Stimulated activated naive CD8-positive, alpha-beta T cell treated with anti-CD3 and anti-CD28 coated beads, Interleukin-15, Interleukin-2, amounts not matched to agents 100 U/mL and 50 U/mL, for 24 hours (primary cell): ENCODE results near the gene LRRC63.
"Not testable (repeated sequence)": the region's sequence is repeated elsewhere in the genome, so short reads cannot be mapped to it uniquely, and the experiment has no call there.

Experiments
- ATAC-seq: fragments of 150-1000 bp; cut with Tn5 transposase; one replicate; pipeline ENCODE4 v1.10.0; 2021
- DNase-seq: peaks from one replicate; pipeline ENCODE4 v3.0.0; 2021

LRRC63 gene

GRCh38 chr13:46211483-46212351, at the start of gene LRRC63:
Gene LRRC63 (plus strand): TSS chr13:46211928. CDS start chr13:46213035, 1,107 bp downstream.
- peak; percentile 89 for DNase-seq

GRCh38 chr13:46162741-46163140, 49.0 kb upstream of the LRRC63 start:
- not testable (repeated sequence) for ATAC-seq, DNase-seq

More at GRCh38 chr13:46211483-46212351, at the start of gene LRRC63:
- ATAC-seq, result peak; percentile 99

DNA sequence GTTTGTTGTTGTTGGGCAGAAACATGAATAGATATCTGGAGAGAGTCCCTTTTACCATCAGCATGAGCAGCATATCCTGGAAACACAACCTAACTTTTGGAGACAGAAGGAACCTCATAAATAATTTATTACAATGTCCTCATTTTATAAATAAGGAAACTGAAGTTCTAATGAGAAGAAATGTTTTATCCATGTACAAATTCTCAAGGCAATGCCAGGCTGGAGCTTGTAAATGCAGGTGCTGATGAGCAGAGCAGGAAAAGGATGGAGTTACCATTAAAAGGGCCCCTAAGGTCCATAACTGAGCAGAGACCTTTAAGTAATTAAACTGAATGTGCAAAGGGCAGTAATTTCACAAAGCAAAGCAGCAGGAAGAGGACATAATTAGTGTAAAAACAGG, 47.1 kb upstream of the LRRC63 start:
- ATAC-seq, result no peak
- DNase-seq, result no peak

DNA sequence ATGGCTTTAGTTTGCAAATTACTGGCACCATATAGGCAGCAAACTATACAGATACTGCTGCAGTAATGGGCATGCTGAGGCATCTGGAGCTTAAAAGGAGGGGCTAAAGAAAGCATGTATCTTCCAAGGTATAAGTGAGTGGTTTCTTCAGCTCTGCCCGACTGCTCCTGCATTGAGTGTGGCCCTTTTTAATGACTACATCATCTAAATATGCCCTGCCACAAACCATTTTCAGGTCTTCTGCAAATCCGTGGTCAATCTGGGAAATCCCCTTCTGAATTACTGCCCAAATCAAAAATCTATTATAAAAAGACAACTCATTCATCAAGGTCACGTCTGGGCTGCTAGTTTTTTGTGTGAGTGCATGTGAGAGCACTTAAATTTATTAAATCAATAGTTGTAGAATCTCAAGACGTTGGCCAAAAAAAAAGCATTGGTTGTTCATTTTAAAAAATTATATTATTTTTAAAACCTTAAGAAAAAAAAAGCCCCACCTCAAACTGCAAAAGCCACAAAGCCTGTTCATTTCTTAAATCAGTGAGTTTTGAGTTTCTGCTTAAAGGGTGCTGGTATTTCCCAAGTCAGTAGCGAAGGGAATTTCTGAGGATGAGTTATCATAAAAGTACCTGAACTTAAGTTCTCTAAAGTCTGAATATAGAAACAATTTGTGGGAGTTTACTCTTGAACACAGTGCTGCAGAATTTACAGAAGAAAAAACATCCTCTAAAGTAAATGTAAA, 46.1 kb upstream of the LRRC63 start:
- peak; percentile 57 for DNase-seq
- ATAC-seq, result peak; percentile 84

DNA sequence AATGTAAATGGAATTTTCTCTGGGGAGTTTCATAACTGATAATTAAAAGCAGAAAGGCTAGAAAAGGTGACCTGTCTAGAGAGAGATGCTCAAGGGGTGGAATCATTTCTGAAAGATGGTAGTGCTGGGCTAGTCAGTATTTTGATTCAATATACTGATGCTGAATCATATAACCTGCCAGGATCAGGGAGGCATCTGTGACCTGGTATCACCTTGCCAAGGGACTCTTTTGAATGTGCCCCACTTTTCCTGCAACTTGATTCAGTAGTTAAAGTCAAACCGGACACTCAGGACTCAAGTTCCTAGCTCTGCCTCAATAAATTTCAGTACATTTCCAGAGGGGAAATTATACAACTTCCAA, 45.5 kb upstream of the LRRC63 start:
- ATAC-seq (peak; percentile 44), DNase-seq (no peak)

GRCh38 chr13:46166947-46167610, 44.6 kb upstream of the LRRC63 start:
- ATAC-seq, result no peak

GRCh38 chr13:46168341-46168740, 43.4 kb upstream of the LRRC63 start:
- peak; percentile 68 for DNase-seq
- ATAC-seq, result peak; percentile 53

More at GRCh38 chr13:46166947-46167610, 44.6 kb upstream of the LRRC63 start:
- DNase-seq, result no peak

- peak; percentile 24 for ATAC-seq
Measured at GRCh38 chr13:46168783-46169182, 42.9 kb upstream of the LRRC63 start.

GRCh38 chr13:46169758-46170157, 42.0 kb upstream of the LRRC63 start:
- ATAC-seq, result no peak

More at GRCh38 chr13:46168783-46169182, 42.9 kb upstream of the LRRC63 start:
- no peak for DNase-seq

GRCh38 chr13:46170268-46170667, 41.5 kb upstream of the LRRC63 start:
- DNase-seq (no peak), ATAC-seq (no peak)

More at GRCh38 chr13:46169758-46170157, 42.0 kb upstream of the LRRC63 start:
- no peak for DNase-seq

- no peak for DNase-seq
- peak; percentile 7 for ATAC-seq
Measured at GRCh38 chr13:46170687-46171086, 41.0 kb upstream of the LRRC63 start.

DNA sequence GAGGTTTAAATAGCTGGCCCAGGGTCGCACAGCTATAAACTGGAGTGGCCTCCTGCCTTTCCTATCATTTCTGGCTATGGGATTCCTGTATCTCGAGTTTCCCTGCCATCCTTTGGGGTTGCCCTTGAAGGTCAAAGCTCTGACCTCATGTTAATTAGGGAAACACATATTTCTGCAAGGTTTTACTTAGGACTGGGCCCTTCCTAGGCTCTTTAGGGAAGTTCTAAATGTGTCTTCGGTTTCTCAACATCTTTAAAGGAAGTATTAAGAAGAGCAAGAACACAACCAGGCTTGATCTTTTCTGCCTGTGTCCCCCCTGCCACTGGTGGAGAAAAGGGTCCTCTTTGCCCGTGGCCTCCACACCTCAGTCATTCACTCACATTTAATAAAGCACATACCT, 40.5 kb upstream of the LRRC63 start:
- ATAC-seq, result no peak

DNA sequence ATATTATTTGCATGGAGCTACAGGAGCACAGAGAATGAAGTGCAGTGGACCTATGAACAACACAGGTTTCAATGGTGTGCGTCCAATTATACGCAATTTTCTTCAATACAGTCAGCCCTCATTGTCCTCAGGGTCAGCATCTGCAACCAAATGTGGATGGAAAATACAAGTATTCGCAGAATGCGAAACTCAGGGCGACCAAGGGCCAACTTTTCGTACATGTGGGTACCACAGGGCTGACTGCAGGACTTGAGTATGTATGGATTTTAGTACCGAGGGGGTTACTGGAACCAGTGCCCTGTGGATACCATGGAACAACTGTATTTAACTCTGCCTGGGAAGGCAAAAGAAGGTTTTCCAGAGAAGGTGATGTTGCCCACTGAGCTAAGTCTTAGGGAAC, 40.0 kb upstream of the LRRC63 start:
- DNase-seq (no peak), ATAC-seq (no peak)

More for the DNA sequence above, 40.5 kb upstream of the LRRC63 start:
- DNase-seq, result no peak

DNA sequence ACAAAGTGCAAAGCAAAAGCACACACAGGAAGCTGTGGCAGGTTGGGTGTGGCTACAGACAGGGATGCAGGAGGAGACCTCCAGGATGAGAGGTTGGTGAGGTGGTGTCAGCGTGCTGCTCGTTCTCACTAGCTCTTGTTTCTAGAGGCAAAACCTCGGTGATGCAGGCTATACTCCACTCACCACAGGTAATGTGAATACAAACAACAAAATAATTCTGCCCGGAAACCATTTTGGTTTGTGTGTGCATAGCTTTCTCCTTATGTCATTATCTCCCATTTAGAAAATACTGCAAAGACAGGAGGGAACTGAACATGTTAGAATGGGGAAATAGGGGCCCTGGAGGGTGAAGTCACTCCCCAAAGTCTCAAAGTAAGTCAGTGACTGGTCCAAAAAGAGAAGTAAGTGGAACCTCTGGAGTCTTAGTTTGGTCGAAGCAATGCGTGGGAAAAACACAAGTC, 39.2 kb upstream of the LRRC63 start:
- ATAC-seq, result peak; percentile 16
- DNase-seq, result peak; percentile 53

GRCh38 chr13:46173656-46174055, 38.1 kb upstream of the LRRC63 start:
- DNase-seq, result peak; percentile 46
- ATAC-seq, result peak; percentile 77

GRCh38 chr13:46176756-46177155, 35.0 kb upstream of the LRRC63 start:
- ATAC-seq (no peak), DNase-seq (no peak)

GRCh38 chr13:46178143-46178542, 33.6 kb upstream of the LRRC63 start:
- DNase-seq, result no peak
- ATAC-seq, result no peak

GRCh38 chr13:46178821-46179220, 32.9 kb upstream of the LRRC63 start:
- DNase-seq (no peak), ATAC-seq (no peak)

DNA sequence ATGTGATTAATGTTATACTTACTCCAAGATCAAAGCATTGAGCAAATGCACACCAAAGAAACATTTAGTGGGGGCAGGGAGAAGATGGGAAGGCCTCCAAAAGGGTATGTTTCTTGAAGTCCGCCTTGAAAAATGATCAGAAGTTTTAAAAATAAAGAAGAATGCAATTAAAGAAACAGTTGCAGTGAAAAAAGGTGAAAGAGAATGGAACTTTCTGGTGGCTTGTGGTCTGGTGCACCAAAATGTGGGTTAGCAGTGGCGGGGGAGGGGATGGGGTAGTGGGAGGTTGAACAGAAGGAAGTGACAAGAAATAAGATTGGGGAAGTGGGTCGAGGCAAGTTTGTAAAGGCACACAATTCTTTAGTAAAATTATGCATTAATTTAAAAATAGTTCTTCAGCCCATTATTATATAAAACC, 32.2 kb upstream of the LRRC63 start:
- ATAC-seq (no peak), DNase-seq (peak; percentile 79)

DNA sequence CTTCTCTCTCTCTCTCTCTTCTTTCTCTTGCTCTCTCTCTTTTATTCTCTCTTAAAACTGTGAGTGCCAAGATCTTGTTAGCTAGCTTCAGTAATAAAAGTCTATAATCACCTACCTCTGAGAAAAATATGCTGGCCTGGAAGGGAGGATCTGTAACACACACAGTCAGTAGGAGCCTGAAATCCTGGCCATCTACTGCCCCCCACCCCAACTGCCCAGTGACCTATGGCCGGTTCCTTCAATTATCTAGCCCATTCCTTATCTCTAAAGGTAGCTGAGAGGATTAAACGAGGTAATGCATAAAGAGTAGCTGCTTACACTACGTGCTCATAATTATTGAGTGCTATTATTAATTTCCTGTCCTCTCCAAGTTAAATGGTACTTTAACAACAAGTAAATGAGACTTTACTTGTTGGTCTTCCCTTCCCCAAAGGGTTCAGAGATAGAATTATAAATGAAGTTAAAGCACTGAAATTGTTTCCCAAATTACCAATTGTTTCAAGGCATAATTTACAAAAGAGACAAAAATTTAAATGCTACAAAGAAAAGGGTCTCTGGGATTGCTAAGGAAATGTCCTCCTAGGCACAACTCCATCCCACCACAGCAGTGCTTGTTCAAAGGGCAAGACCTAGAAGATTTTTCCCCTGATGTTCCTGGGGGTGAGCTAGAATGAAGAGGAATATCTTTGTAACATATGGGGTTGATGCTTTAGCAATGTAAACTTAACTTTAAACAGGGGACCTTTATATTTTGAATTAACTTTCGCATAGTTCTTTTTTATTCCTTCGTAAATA, 31.6 kb upstream of the LRRC63 start:
- ATAC-seq (no peak), DNase-seq (no peak)

- no peak for ATAC-seq
- DNase-seq, result no peak
Measured at GRCh38 chr13:46181377-46181839, 30.3 kb upstream of the LRRC63 start.
